Transverse colon (tissue), 4 donors: ENCODE data around the gene SDHD.

ENCODE experiments used
- CTCF ChIP-seq, 5 experiments: fragments of 200-600 bp in 3 of 5; fragments of 450-650 bp in 2 of 5; sonication (generic) in 3 of 5; IDR thresholded peaks; 1 replicate in 2 of 5; 2 replicates in 3 of 5; pipeline ENCODE4 v1.5.1; 2016 to 2017; ENCODE audit warnings: antibody characterized with exemption in 5 of 5, inconsistent platforms in 3 of 5, mild to moderate bottlenecking in 2 of 5, moderate library complexity in 1 of 5
- POLR2A ChIP-seq: fragments of 450-650 bp; IDR thresholded peaks from one replicate; pipeline ENCODE4 v1.6.1; 2016; ENCODE audit warnings: antibody characterized with exemption, mild to moderate bottlenecking, moderate library complexity
- POLR2AphosphoS5 ChIP-seq, 3 donors: sonication (generic); formaldehyde crosslinking; IDR thresholded peaks; one replicate each; pipeline ENCODE4 v1.6.1; 2016; ENCODE audit warnings: antibody characterized with exemption in 3 of 3

- TF ChIP-seq CTCF (IDR thresholded peaks at IDR 0.05) (no peak), POLR2A (no peak), POLR2AphosphoS5 (IDR thresholded peaks at IDR 0.05) (no peak)
Observed at GRCh38 chr11:112037527-112037926, 49.1 kb upstream of the SDHD start.
